ENCODE data around the gene HSPA12A. TPM values are rescaled to one million over a fixed set of nuclear protein-coding genes. Genes with fewer than 3 reads are reported as not detected.

HSPA12A gene
- total and polyA plus RNA-seq, 9 of the 15 experiments (the other 6 are each of a cell fraction or from before 2014, with no cell fraction given) = 0.01 to 0.18 (median 0.04) TPM; not detected in 4

DNA sequence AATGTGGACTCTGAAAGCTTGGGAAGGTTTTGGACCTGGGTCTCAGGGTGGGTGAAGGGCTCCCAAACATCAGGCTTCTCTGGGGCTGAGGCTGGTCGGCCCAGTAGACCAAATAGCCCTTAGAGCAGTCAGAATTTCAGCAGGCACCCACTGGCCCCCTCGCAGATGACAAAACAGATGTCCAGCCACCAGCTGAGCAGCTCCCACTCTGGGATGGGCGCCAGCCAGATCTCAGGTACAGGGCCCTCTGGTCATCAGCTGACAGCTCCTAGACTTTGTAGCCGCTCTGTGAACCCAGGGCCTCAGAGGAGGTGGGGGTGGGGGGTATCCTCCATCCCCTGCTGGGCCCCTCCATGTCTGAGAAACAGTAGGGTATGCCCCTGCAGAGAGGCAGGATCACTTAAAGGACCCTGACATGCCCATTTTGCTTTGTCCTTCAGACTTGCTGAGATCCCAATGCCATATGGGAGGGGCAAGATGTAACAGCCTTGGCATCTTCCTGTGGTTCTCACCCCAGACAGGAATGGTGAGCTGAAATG is 26.5 kb downstream of the HSPA12A start (continued):
- TF ChIP-seq, protein P1, sequence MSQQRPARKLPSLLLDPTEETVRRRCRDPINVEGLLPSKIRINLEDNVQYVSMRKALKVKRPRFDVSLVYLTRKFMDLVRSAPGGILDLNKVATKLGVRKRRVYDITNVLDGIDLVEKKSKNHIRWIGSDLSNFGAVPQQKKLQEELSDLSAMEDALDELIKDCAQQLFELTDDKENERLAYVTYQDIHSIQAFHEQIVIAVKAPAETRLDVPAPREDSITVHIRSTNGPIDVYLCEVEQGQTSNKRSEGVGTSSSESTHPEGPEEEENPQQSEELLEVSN (IDR thresholded peaks at IDR 0.05; ENCODE audit: borderline replicate concordance in 1 of 2, extremely low read depth in 1 of 2, insufficient read depth in 1 of 2, insufficient read length in 1 of 2, low read depth in 1 of 2, low read length in 1 of 2, poor library complexity in 1 of 2, severe bottlenecking in 1 of 2) = no peak
- TF ChIP-seq HMGN3 (IDR thresholded peaks at IDR 0.05; ENCODE audit: borderline replicate concordance, extremely low read depth, insufficient read length, low read depth, low read length) (no peak), ZBTB1 (CRISPR knock-in tag; IDR thresholded peaks at IDR 0.05; ENCODE audit: borderline replicate concordance, low read depth) (no peak), SIX5 (IDR thresholded peaks at IDR 0.05; ENCODE audit: borderline replicate concordance in 1 of 2, insufficient read depth in 1 of 2, low read depth in 1 of 2, low read length in 2 of 2) (no peak), GABPB1 (CRISPR knock-in tag; IDR thresholded peaks at IDR 0.05) (no peak)

DNA sequence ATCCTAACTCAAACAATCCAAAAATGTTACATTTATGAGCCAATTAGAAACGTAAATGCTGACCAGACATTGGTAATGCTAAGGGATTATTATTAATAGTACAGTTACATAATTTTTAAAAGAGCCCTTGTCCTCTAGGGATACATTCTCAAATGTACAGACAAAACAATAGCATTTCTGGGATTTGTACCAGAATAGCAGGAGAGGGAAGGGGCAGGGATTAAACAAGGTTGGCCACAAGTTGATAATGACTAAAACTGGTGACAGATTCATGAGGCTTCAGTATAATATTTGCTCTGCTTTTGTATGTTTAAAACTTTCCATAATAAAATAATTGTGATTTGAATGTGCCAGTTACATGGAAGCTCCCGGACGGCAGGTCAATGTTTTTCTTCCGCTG is 27.0 kb downstream of the HSPA12A start:
- intact Hi-C loops (cut with micrococcal nuclease) = no loop called here
- FAIRE-seq = no peak
- BruUV-seq (replicated peaks) = no TSS peak
- POLR2A ChIA-PET = interaction anchor here (0.6 kb wide), 2 partner anchors 27 to 62 kb away, joined by 3 read pairs; no protein-coding TSS in a partner anchor
- Histone ChIP-seq H3K27ac (ENCODE audit: extremely low read depth, low read depth, low read length) (no peak overlapping the region), H3K4me1 (replicated peaks in 1 of 2; ENCODE audit: control insufficient read depth in 2 of 2, insufficient read depth in 2 of 2, low read length in 2 of 2) (no peaks in the 10 kb centered on the region), H3K27me3 (ENCODE audit: control insufficient read depth in 2 of 2, insufficient read depth in 2 of 2, low read length in 2 of 2) (peaks cover 0 to 13% of the 10 kb centered on the region in 2 experiments; a peak in 2 of 5 replicates), H3K4me2 (ENCODE audit: insufficient read depth, low read length) (no peak overlapping the region), H4K20me1 (replicated peaks; ENCODE audit: control insufficient read depth, insufficient read depth, low read length) (no peaks in the 10 kb centered on the region), H3K9me3 (replicated peaks; ENCODE audit: control insufficient read depth, insufficient read depth, low read depth, low read length) (no peaks in the 10 kb centered on the region), H3K4me3 (no peak overlapping the region), H2AFZ (ENCODE audit: low read depth, low read length) (no peak overlapping the region), H3K79me2 (ENCODE audit: control insufficient read depth, insufficient read depth, low read length) (no peaks in the 10 kb centered on the region), H3K9ac (ENCODE audit: insufficient read depth in 1 of 2, low read depth in 2 of 2, low read length in 2 of 2) (no peak overlapping the region), H3K36me3 (ENCODE audit: control insufficient read depth, insufficient read depth, low read length) (no peaks in the 10 kb centered on the region), H3K9me1 (ENCODE audit: control insufficient read depth, insufficient read depth, low read length) (no peaks in the 10 kb centered on the region)
- ATAC-seq = no peak
- CTCF ChIA-PET (ENCODE audit: low intra/inter-chr PET ratio) = no interaction called here
- in situ Hi-C loops (cut with MboI) = no loop called here
- no peak for DNase-seq (ENCODE audit: extremely low read depth in 1 of 4, low spot score in 3 of 4)
- whole genome bisulfite sequencing (ENCODE audit: insufficient coverage, low coverage, missing lambda C conversion rate) = 0% methylated on average over 3 of the region's 4 CpGs
- TF ChIP-seq PCBP2 (IDR thresholded peaks at IDR 0.05; ENCODE audit: low read depth, low read length, poor library complexity, severe bottlenecking) (no peak), HDAC2 (IDR thresholded peaks at IDR 0.05) (no peak), TARDBP (IDR thresholded peaks at IDR 0.05) (no peak), KDM1A (IDR thresholded peaks at IDR 0.05) (no peak), SMARCB1 (IDR thresholded peaks at IDR 0.05; ENCODE audit: insufficient read length, low read depth) (no peak), RCOR1 (IDR thresholded peaks at IDR 0.05; ENCODE audit: borderline replicate concordance in 1 of 2, low read depth in 2 of 2, low read length in 2 of 2) (no peak), ZNF134 (CRISPR knock-in tag; conservative IDR thresholded peaks at IDR 0.05) (no peak), ZNF232 (CRISPR knock-in tag; IDR thresholded peaks at IDR 0.05) (no peak), MCM5 (IDR thresholded peaks at IDR 0.05; ENCODE audit: low read depth) (no peak), STAG1 (CRISPR knock-in tag; IDR thresholded peaks at IDR 0.05; ENCODE audit: borderline replicate concordance) (no peak), GABPA (tag; conservative IDR thresholded peaks at IDR 0.05; ENCODE audit: low read depth) (no peak), MAFK (IDR thresholded peaks at IDR 0.05; ENCODE audit: low read length) (no peak), KAT8 (IDR thresholded peaks at IDR 0.05; ENCODE audit: low read depth) (no peak), ASH1L (IDR thresholded peaks at IDR 0.05; ENCODE audit: borderline replicate concordance, low read depth, partially characterized antibody) (no peak), ZNF143 (CRISPR knock-in tag; IDR thresholded peaks at IDR 0.05) (no peak)
- TF ChIP-seq, protein P2, sequence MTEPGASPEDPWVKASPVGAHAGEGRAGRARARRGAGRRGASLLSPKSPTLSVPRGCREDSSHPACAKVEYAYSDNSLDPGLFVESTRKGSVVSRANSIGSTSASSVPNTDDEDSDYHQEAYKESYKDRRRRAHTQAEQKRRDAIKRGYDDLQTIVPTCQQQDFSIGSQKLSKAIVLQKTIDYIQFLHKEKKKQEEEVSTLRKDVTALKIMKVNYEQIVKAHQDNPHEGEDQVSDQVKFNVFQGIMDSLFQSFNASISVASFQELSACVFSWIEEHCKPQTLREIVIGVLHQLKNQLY (CRISPR knock-in tag; conservative IDR thresholded peaks at IDR 0.05) = no peak

Measured in K562 (cell line).